ENCODE data around the gene UBE2J2. TPM values are rescaled to one million over a fixed set of nuclear protein-coding genes. Genes with fewer than 3 reads are reported as not detected.

Gene UBE2J2
- polyA plus RNA-seq, 1 of the 3 experiments (the other 2 are of a cell fraction) = 47.5 TPM

- H3K79me2 ChIP-seq (ENCODE audit: insufficient read depth) = peaks cover 55% of the 10 kb centered on the region
- no peaks in the 10 kb centered on the region for H3K27me3 ChIP-seq (ENCODE audit: insufficient read depth)
- H2AFZ ChIP-seq (ENCODE audit: low read depth) = no peak overlapping the region; the same call in 1 of the 2 replicates
- ChIA-PET POLR2A (interaction anchor here (1.0 to 1.1 kb wide), 2 partner anchors 116 to 150 kb away, joined by 3 to 4 read pairs; no protein-coding TSS in a partner anchor), CTCF (interaction anchor here (1.0 to 2.5 kb wide), 4 partner anchors 12 to 19 kb away, joined by 3 to 10 read pairs (median 5); no protein-coding TSS in a partner anchor)
- peak overlapping the region; percentile 76 to 84 for H3K4me3 ChIP-seq (ENCODE audit: low read depth in 2 of 2, low read length in 1 of 2)
- H3K4me2 ChIP-seq = peak overlapping the region; percentile 96
- H4K20me1 ChIP-seq (ENCODE audit: insufficient read depth) = peaks cover 52% of the 10 kb centered on the region
- peak overlapping the region in 1 of 2 experiments; percentile 47; a peak in 2 of 4 replicates for H3K27ac ChIP-seq (ENCODE audit: low read depth in 2 of 2, low read length in 1 of 2)
- WGBS (ENCODE audit: low lambda C conversion rate) = 28% methylated on average over 31 of the region's 43 CpGs
- H3K36me3 ChIP-seq (replicated peaks in 1 of 2; ENCODE audit: control insufficient read depth in 1 of 2, insufficient read depth in 2 of 2, low read length in 1 of 2) = peaks cover 0 to 6% of the 10 kb centered on the region in 2 experiments
- TF ChIP-seq NFIC (IDR thresholded peaks at IDR 0.05; ENCODE audit: borderline replicate concordance) (no peak), TEAD4 (IDR thresholded peaks at IDR 0.05; ENCODE audit: borderline replicate concordance, insufficient read depth) (no peak), JUND (IDR thresholded peaks at IDR 0.05) (no peak), TAF1 (IDR thresholded peaks at IDR 0.05; ENCODE audit: borderline replicate concordance, low read depth, low read length) (no peak), RFX5 (IDR thresholded peaks at IDR 0.05; ENCODE audit: low read length) (no peak), USF2 (IDR thresholded peaks at IDR 0.05; ENCODE audit: borderline replicate concordance, low read depth, low read length) (no peak), GABPA (IDR thresholded peaks at IDR 0.05; ENCODE audit: low read depth) (no peak)
- TF ChIP-seq, protein P1, sequence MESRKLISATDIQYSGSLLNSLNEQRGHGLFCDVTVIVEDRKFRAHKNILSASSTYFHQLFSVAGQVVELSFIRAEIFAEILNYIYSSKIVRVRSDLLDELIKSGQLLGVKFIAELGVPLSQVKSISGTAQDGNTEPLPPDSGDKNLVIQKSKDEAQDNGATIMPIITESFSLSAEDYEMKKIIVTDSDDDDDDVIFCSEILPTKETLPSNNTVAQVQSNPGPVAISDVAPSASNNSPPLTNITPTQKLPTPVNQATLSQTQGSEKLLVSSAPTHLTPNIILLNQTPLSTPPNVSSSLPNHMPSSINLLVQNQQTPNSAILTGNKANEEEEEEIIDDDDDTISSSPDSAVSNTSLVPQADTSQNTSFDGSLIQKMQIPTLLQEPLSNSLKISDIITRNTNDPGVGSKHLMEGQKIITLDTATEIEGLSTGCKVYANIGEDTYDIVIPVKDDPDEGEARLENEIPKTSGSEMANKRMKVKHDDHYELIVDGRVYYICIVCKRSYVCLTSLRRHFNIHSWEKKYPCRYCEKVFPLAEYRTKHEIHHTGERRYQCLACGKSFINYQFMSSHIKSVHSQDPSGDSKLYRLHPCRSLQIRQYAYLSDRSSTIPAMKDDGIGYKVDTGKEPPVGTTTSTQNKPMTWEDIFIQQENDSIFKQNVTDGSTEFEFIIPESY (IDR thresholded peaks at IDR 0.05; ENCODE audit: borderline replicate concordance, low read depth) = no peak
- TF ChIP-seq, protein P2, sequence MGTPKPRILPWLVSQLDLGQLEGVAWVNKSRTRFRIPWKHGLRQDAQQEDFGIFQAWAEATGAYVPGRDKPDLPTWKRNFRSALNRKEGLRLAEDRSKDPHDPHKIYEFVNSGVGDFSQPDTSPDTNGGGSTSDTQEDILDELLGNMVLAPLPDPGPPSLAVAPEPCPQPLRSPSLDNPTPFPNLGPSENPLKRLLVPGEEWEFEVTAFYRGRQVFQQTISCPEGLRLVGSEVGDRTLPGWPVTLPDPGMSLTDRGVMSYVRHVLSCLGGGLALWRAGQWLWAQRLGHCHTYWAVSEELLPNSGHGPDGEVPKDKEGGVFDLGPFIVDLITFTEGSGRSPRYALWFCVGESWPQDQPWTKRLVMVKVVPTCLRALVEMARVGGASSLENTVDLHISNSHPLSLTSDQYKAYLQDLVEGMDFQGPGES (IDR thresholded peaks at IDR 0.05; ENCODE audit: low read depth, low read length) = no peak
- TF ChIP-seq, protein P3, sequence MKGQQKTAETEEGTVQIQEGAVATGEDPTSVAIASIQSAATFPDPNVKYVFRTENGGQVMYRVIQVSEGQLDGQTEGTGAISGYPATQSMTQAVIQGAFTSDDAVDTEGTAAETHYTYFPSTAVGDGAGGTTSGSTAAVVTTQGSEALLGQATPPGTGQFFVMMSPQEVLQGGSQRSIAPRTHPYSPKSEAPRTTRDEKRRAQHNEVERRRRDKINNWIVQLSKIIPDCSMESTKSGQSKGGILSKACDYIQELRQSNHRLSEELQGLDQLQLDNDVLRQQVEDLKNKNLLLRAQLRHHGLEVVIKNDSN (IDR thresholded peaks at IDR 0.05; ENCODE audit: borderline replicate concordance, low read depth) = no peak
- TF ChIP-seq, protein P4, sequence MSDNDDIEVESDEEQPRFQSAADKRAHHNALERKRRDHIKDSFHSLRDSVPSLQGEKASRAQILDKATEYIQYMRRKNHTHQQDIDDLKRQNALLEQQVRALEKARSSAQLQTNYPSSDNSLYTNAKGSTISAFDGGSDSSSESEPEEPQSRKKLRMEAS (IDR thresholded peaks at IDR 0.05; ENCODE audit: low read depth) = no peak
- H3F3A ChIP-seq (replicated peaks; ENCODE audit: insufficient read depth) = no peaks in the 10 kb centered on the region
- H3K9ac ChIP-seq = peak overlapping the region; percentile 83
- H3K9me2 ChIP-seq = no peaks in the 10 kb centered on the region
- no peaks in the 10 kb centered on the region for H3K9me3 ChIP-seq
- H3K4me1 ChIP-seq (ENCODE audit: control insufficient read depth in 1 of 2, insufficient read depth in 2 of 2, low read depth in 1 of 2, low read length in 1 of 2) = peaks cover 0 to 28% of the 10 kb centered on the region in 2 experiments; a peak in 1 of 4 replicates
- no peak for DNase-seq
These were observed 1.1 kb downstream of the UBE2J2 start for GRCh38 chr1:1272341-1273208.

Data from SK-N-SH (cell line).